GM23248 (cell line): Measurements from ENCODE around the gene SOBP. TPM values are rescaled to one million over a fixed set of nuclear protein-coding genes. Genes with fewer than 3 reads are reported as not detected.

Experiments used
- DNase-seq: peaks from one replicate; pipeline ENCODE4 v3.0.0-alpha.2; 2015
- H2AFZ ChIP-seq: fragments of 200-600 bp; sonication (generic); 2 replicates; pipeline ENCODE4 v1.6.1; 2016; ENCODE audit warnings: antibody characterized with exemption
- H3F3A ChIP-seq: fragments of 200-600 bp; sonication (generic); 2 replicates; pipeline ENCODE4 v1.6.1; 2016; ENCODE audit warnings: mild to moderate bottlenecking, antibody characterized with exemption, mixed run types; ENCODE audit not compliant: insufficient read depth
- H3K27ac ChIP-seq: fragments of 200-600 bp; sonication (generic); 2 replicates; pipeline ENCODE4 v1.5.1; 2016; ENCODE audit warnings: mild to moderate bottlenecking
- H3K27me3 ChIP-seq: fragments of 200-600 bp; sonication (generic); replicated peaks from 2 replicates; pipeline ENCODE4 v1.6.1; 2016; ENCODE audit warnings: mild to moderate bottlenecking; ENCODE audit not compliant: insufficient read depth
- H3K36me3 ChIP-seq: fragments of 200-600 bp; sonication (generic); 2 replicates; pipeline ENCODE4 v1.6.1; 2016; ENCODE audit warnings: low read depth, mild to moderate bottlenecking
- H3K4me1 ChIP-seq: fragments of 200-600 bp; sonication (generic); 2 replicates; pipeline ENCODE4 v1.6.1; 2016; ENCODE audit warnings: mild to moderate bottlenecking; ENCODE audit not compliant: insufficient read depth
- H3K4me2 ChIP-seq: fragments of 200-600 bp; sonication (generic); one replicate; pipeline ENCODE4 v1.6.1; 2016; ENCODE audit warnings: mild to moderate bottlenecking; ENCODE audit not compliant: unreplicated experiment
- H3K4me3 ChIP-seq: fragments of 200-600 bp; sonication (generic); 2 replicates; pipeline ENCODE4 v1.5.1; 2016; ENCODE audit warnings: mild to moderate bottlenecking
- H3K79me2 ChIP-seq: fragments of 200-600 bp; sonication (generic); 2 replicates; pipeline ENCODE4 v1.6.1; 2016; ENCODE audit warnings: mild to moderate bottlenecking; ENCODE audit not compliant: insufficient read depth
- H3K9ac ChIP-seq: fragments of 200-600 bp; sonication (generic); 2 replicates; pipeline ENCODE4 v1.6.1; 2016; ENCODE audit warnings: mild to moderate bottlenecking
- H3K9me2 ChIP-seq: fragments of 200-600 bp; sonication (generic); 2 replicates; pipeline ENCODE4 v1.6.1; 2016; ENCODE audit warnings: mixed run types, mild to moderate bottlenecking, moderate library complexity; ENCODE audit not compliant: insufficient read depth
- H3K9me3 ChIP-seq: fragments of 200-600 bp; sonication (generic); one replicate; pipeline ENCODE4 v1.6.1; 2017; ENCODE audit warnings: low read depth
- H4K20me1 ChIP-seq: fragments of 200-600 bp; sonication (generic); 2 replicates; pipeline ENCODE4 v1.6.0; 2016; ENCODE audit not compliant: insufficient read depth
- EZH2 ChIP-seq: fragments of 200-600 bp; sonication (generic); IDR thresholded peaks from 2 replicates; pipeline ENCODE4 v1.6.1; 2018; ENCODE audit warnings: antibody characterized with exemption, mild to moderate bottlenecking; ENCODE audit not compliant: insufficient read depth, poor library complexity, severe bottlenecking
- EZH2phosphoT487 ChIP-seq: fragments of 200-600 bp; sonication (generic); IDR thresholded peaks from 2 replicates; pipeline ENCODE4 v1.6.1; 2018; ENCODE audit warnings: antibody characterized with exemption, moderate library complexity, mild to moderate bottlenecking, low read depth; ENCODE audit not compliant: insufficient read depth
- WGBS, 2 experiments: methylation state at CpG; one replicate each; pipeline ENCODE4 v1.1.6; 2015 to 2017; ENCODE audit warnings: low lambda C conversion rate in 2 of 2, low coverage in 1 of 2; ENCODE audit errors: missing lambda C conversion rate in 2 of 2; 5-methylcytosine and 5-hydroxymethylcytosine counted together
- in situ Hi-C: fragments of 300-500 bp; cut with MboI; formaldehyde crosslinking; loops from 2 replicates; pipeline ENCODE4 v1.15.0; 2020
- polyA plus RNA-seq: library from polyadenylated mRNA; unstranded; fragments of >200 nt; fragmentation: Nextera tagmentation; extraction: Ambion mirVana; gene quantifications from 2 replicates; pipeline ENCODE4 v1.2.1, GENCODE V29; 2016
- total RNA-seq: library from RNA; depleted of rRNA; stranded (reverse); fragments of >200 nt; shearing (Covaris generic); gene quantifications from 2 replicates; pipeline ENCODE4 v1.2.3, GENCODE V29; 2014

Gene SOBP
- total and polyA plus RNA-seq, 2 experiments from 2014 or later, result 0.38 to 0.97 TPM

DNA sequence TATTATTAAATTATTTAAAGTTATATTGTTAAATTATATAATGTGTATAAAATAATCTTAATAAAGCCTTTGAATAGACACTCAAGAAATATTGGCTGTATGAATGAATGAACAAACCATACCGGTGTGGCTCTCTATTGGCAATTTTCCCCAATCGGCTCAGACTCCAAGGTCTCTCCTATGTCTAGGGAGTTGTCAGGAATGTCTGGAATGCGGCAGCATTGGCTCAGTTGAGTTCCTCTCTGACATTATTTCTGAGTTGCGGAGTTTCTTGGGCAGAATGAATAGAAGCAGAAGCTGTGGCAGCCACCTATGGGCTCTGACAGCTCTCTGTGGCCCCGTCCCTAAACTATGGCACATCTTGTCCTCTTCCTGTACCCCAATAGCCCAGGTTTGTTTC is 111.0 kb downstream of the SOBP start:
- no peak overlapping the region for H2AFZ ChIP-seq
- no peak overlapping the region for H3K9ac ChIP-seq
- H4K20me1 ChIP-seq, result no peaks in the 10 kb centered on the region
- no peaks in the 10 kb centered on the region for H3K79me2 ChIP-seq
- H3K27me3 ChIP-seq, result no peaks in the 10 kb centered on the region
- peak; percentile 41 for DNase-seq
- no peak overlapping the region for H3K27ac ChIP-seq
- H3K4me3 ChIP-seq, result no peak overlapping the region
- H3K4me1 ChIP-seq, result peaks cover 6% of the 10 kb centered on the region
- no peaks in the 10 kb centered on the region for H3K36me3 ChIP-seq
- no peaks in the 10 kb centered on the region for H3K9me3 ChIP-seq
- in situ Hi-C loops, result no loop called here
- peak overlapping the region; percentile 22 for H3K4me2 ChIP-seq
- TF ChIP-seq EZH2 (no peak), EZH2phosphoT487 (no peak)
- 0 out of 2 replicates have a peak, but pooled peaks cover 4% of the 10 kb centered on the region for H3K9me2 ChIP-seq
- WGBS, 2 experiments, result 44 to 59% methylated on average over 5 of the region's 5 CpGs
- H3F3A ChIP-seq, result no peaks in the 10 kb centered on the region

DNA sequence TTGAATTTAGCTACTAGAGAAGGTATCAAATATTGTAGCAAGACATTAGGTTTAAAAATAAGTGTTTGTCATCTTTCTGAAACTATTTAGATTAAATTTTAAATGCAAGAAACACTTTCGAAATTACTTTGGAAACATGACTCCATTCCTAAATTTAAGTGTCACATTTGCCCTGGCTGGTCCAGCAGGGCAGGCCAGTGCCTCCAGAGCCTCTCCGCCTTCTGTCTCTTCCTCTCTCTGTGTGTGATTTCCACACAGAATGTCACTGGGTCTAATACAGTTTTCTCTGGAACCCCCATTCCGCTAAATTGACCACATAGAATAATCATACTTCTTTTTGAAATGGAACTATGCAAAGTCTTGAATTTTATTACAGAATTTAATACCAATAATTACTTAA is 111.5 kb downstream of the SOBP start:
- Histone ChIP-seq H3K9ac (no peak overlapping the region), H3K4me1 (peaks cover 6% of the 10 kb centered on the region), H3K4me2 (peak overlapping the region; percentile 22), H3K79me2 (no peaks in the 10 kb centered on the region), H3K9me2 (no peaks in the 10 kb centered on the region), H3K36me3 (no peaks in the 10 kb centered on the region), H4K20me1 (no peaks in the 10 kb centered on the region), H3K4me3 (no peak overlapping the region), H2AFZ (no peak overlapping the region), H3K9me3 (no peaks in the 10 kb centered on the region), H3F3A (no peaks in the 10 kb centered on the region), H3K27ac (no peak overlapping the region), H3K27me3 (no peaks in the 10 kb centered on the region)
- in situ Hi-C loops, result no loop called here
- whole genome bisulfite sequencing, 2 experiments, result 94 to 97% methylated on average over 3 of the region's 3 CpGs
- TF ChIP-seq EZH2phosphoT487 (no peak), EZH2 (no peak)
- DNase-seq, result no peak

DNA sequence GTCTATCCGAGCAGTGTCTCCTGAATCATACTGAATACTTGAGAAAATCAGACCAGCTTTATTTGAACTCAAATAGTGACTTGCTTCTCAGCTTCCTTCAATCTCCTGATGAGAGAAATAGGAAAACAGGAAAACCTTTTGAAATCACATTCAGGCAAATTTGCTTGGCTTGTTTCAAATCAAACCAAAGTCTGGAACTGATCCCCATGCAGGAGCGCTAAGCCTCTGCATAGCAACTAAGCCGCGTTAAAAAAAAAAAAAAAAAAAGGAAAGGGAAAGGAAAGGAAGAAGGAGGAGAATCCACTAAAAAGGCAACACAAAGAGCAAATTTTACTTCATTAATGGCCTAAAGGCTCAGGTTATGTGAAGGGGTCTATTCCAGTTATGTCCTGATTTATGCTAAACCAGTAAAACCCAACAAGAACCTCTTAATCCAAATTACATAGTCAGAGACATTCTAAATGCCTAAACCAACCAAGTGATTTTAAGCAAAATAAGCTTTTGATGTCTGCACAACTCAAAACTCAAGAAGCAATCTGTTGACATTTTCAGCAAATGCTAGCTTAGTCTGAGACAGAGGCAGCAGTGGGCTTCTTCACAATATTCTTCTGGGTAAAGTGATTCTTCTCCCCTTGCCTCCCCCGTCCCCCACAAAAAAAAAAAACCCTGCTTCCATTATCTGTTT is 112.5 kb downstream of the SOBP start:
- Histone ChIP-seq H3K9me3 (no peaks in the 10 kb centered on the region), H3K36me3 (no peaks in the 10 kb centered on the region), H3K27me3 (no peaks in the 10 kb centered on the region), H2AFZ (no peak overlapping the region), H3K79me2 (no peaks in the 10 kb centered on the region), H4K20me1 (no peaks in the 10 kb centered on the region), H3K4me1 (peaks cover 6% of the 10 kb centered on the region), H3K4me3 (no peak overlapping the region), H3F3A (no peaks in the 10 kb centered on the region), H3K4me2 (no peak overlapping the region), H3K27ac (no peak overlapping the region), H3K9me2 (no peaks in the 10 kb centered on the region), H3K9ac (no peak overlapping the region)
- DNase-seq, result no peak
- TF ChIP-seq EZH2phosphoT487, result no peak
- TF ChIP-seq EZH2, result no peak
- 93% methylated on average over 5 of the region's 5 CpGs for WGBS, 2 experiments
- in situ Hi-C loops, result no loop called here

DNA sequence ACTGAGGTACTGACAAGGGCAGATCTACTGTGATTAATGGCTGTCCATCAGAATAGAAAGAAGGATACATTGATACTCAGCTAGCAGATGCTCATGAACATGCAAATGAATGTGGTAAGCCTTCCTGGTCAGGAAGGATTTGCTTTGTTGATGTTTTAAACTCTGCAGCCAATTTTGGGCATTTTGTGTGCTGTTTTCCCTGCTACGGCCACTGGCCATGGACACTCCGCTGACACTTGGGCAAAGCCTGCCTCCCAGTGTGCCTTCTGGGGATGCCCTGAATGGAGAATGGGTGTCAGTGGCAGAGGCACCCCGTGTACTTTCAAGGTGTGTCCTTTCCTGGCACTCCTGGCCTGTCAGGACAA is 113.1 kb downstream of the SOBP start:
- no peak for TF ChIP-seq EZH2
- no peak for TF ChIP-seq EZH2phosphoT487
- in situ Hi-C loops, result no loop called here
- 80 to 85% methylated on average over 3 of the region's 3 CpGs for WGBS, 2 experiments
- H3K4me2 ChIP-seq, result no peak overlapping the region
- H3K9ac ChIP-seq, result no peak overlapping the region
- H3K4me3 ChIP-seq, result no peak overlapping the region
- H3K27me3 ChIP-seq, result no peaks in the 10 kb centered on the region
- H3K36me3 ChIP-seq, result no peaks in the 10 kb centered on the region
- no peak overlapping the region for H2AFZ ChIP-seq
- no peak for DNase-seq
- H3K79me2 ChIP-seq, result no peaks in the 10 kb centered on the region
- no peak overlapping the region for H3K27ac ChIP-seq
- no peaks in the 10 kb centered on the region for H3K9me2 ChIP-seq
- no peaks in the 10 kb centered on the region for H4K20me1 ChIP-seq
- peaks cover 6% of the 10 kb centered on the region for H3K4me1 ChIP-seq
- H3K9me3 ChIP-seq, result no peaks in the 10 kb centered on the region
- H3F3A ChIP-seq, result no peaks in the 10 kb centered on the region

DNA sequence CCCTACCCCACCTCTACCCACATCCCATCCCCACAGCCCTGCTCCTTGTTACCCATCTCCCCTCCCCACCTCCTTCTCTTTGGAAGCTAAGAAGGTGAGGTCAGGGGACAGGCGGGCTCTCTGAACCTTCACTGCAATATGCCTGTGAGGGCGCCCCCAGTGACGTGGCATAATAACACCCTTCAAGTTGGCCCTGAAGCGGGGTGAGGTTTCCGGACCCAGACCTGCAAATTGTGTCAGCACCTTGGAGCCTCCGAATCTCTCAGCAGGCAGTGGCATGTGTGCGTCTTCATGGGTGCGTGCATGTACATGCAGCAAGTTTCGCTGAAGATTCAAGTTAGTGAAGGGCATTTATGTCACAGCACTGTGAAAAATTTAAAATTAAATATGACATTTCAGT is 114.6 kb downstream of the SOBP start:
- WGBS, 2 experiments, result 93 to 95% methylated on average over 9 of the region's 9 CpGs
- Histone ChIP-seq H3K27ac (no peak overlapping the region), H3F3A (no peaks in the 10 kb centered on the region), H3K4me2 (no peak overlapping the region), H3K9ac (no peak overlapping the region), H3K4me3 (no peak overlapping the region), H3K27me3 (no peaks in the 10 kb centered on the region), H3K9me3 (no peaks in the 10 kb centered on the region), H3K79me2 (no peaks in the 10 kb centered on the region), H3K4me1 (peaks cover 6% of the 10 kb centered on the region), H3K9me2 (no peaks in the 10 kb centered on the region), H3K36me3 (no peaks in the 10 kb centered on the region), H4K20me1 (no peaks in the 10 kb centered on the region), H2AFZ (no peak overlapping the region)
- in situ Hi-C loops, result no loop called here
- TF ChIP-seq EZH2 (no peak), EZH2phosphoT487 (no peak)
- no peak for DNase-seq
